ENCODE data around the gene KCNF1.

DNA sequence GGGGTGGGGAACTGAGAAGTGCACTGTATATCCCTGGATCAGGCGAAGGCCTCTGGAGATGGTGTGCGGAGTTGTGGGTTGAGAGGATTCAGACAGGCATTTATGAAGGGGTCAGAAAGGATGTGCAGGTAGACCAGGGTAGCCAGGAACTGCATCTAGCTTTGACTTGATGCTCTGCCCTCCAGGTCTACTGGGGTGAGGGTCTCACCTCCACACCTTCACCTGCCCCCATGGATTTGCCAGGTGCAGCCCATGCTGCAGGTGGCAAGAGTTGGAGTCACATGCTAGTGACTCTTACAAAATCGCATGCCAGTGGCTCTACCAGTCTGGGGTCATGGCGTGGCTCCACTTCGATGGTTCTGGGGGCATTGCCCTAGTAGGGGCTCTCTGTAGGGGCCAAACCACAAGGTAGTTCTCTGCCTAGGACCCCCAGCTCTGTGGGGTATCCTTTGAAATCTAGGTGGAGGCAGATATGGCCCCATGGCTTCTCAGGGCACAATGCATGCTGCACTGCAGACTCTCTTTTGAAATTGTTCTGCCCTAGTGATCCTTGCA is 18.9 kb upstream of the KCNF1 start:
- TF ChIP-seq, protein P1, sequence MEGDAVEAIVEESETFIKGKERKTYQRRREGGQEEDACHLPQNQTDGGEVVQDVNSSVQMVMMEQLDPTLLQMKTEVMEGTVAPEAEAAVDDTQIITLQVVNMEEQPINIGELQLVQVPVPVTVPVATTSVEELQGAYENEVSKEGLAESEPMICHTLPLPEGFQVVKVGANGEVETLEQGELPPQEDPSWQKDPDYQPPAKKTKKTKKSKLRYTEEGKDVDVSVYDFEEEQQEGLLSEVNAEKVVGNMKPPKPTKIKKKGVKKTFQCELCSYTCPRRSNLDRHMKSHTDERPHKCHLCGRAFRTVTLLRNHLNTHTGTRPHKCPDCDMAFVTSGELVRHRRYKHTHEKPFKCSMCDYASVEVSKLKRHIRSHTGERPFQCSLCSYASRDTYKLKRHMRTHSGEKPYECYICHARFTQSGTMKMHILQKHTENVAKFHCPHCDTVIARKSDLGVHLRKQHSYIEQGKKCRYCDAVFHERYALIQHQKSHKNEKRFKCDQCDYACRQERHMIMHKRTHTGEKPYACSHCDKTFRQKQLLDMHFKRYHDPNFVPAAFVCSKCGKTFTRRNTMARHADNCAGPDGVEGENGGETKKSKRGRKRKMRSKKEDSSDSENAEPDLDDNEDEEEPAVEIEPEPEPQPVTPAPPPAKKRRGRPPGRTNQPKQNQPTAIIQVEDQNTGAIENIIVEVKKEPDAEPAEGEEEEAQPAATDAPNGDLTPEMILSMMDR (IDR thresholded peaks at IDR 0.05; ENCODE audit: poor library complexity): no peak
- TF ChIP-seq EZH2 (IDR thresholded peaks at IDR 0.05; ENCODE audit: borderline replicate concordance) (no peak), EZH2phosphoT487 (IDR thresholded peaks at IDR 0.05; ENCODE audit: low read depth, severe bottlenecking, unreplicated experiment) (no peak)
